Neural progenitor cell (in vitro differentiated cells): ENCODE measurements around the gene INPP5E. TPM values are rescaled to one million over a fixed set of nuclear protein-coding genes. Genes with fewer than 3 reads are reported as not detected.

ENCODE experiments used
- DNase-seq: peaks from one replicate; pipeline ENCODE4 v3.0.0-alpha.2; 2016; ENCODE audit warnings: low spot score
- H2AFZ ChIP-seq: fragments of 200-600 bp; sonication (generic); replicated peaks from 2 replicates; pipeline ENCODE4 v1.6.1; 2016; ENCODE audit warnings: antibody characterized with exemption
- H3F3A ChIP-seq: fragments of 200-600 bp; sonication (generic); 2 replicates; pipeline ENCODE4 v1.6.1; 2016; ENCODE audit warnings: antibody characterized with exemption, low read depth
- H3K27ac ChIP-seq: fragments of 200-600 bp; sonication (generic); 2 replicates; pipeline ENCODE4 v1.5.1; 2016; ENCODE audit warnings: mild to moderate bottlenecking
- H3K27me3 ChIP-seq: fragments of 200-600 bp; sonication (generic); 2 replicates; pipeline ENCODE4 v1.6.1; 2016; ENCODE audit warnings: mild to moderate bottlenecking, moderate library complexity
- H3K36me3 ChIP-seq: fragments of 200-600 bp; sonication (generic); 2 replicates; pipeline ENCODE4 v1.5.1; 2016
- H3K4me1 ChIP-seq: fragments of 200-600 bp; sonication (generic); 2 replicates; pipeline ENCODE4 v1.6.1; 2016; ENCODE audit warnings: mixed run types
- H3K4me2 ChIP-seq: fragments of 200-600 bp; sonication (generic); 2 replicates; pipeline ENCODE4 v1.6.1; 2016
- H3K4me3 ChIP-seq: fragments of 200-600 bp; sonication (generic); 2 replicates; pipeline ENCODE4 v1.5.1; 2016
- H3K79me2 ChIP-seq: fragments of 200-600 bp; sonication (generic); 2 replicates; pipeline ENCODE4 v1.6.1; 2016; ENCODE audit warnings: low read depth
- H3K9ac ChIP-seq: fragments of 200-600 bp; sonication (generic); 2 replicates; pipeline ENCODE4 v1.6.1; 2016
- H3K9me3 ChIP-seq: fragments of 200-600 bp; sonication (generic); 2 replicates; pipeline ENCODE4 v1.5.1; 2016; ENCODE audit warnings: low read depth
- H4K20me1 ChIP-seq: fragments of 200-600 bp; sonication (generic); 2 replicates; pipeline ENCODE4 v1.6.1; 2016; ENCODE audit warnings: low read depth
- H3K27ac Mint-ChIP-seq: 3 replicates; pipeline ENCODE4 v1.8.0; 2021; ENCODE audit warnings: mixed read lengths
- H3K27me3 Mint-ChIP-seq: 2 replicates; pipeline ENCODE4 v1.8.0; 2022; ENCODE audit warnings: low read depth, mild to moderate bottlenecking, inconsistent platforms, moderate library complexity, mixed read lengths; ENCODE audit not compliant: insufficient read depth
- H3K36me3 Mint-ChIP-seq: 3 replicates; pipeline ENCODE4 v1.8.0; 2021; ENCODE audit warnings: mixed read lengths
- H3K4me1 Mint-ChIP-seq: 3 replicates; pipeline ENCODE4 v1.8.0; 2021; ENCODE audit warnings: mixed read lengths
- H3K4me3 Mint-ChIP-seq: 3 replicates; pipeline ENCODE4 v1.8.0; 2021; ENCODE audit warnings: mild to moderate bottlenecking, moderate library complexity, mixed read lengths
- H3K9me3 Mint-ChIP-seq: 3 replicates; pipeline ENCODE4 v1.8.0; 2020; ENCODE audit warnings: mixed read lengths
- CTCF ChIP-seq: fragments of 200-600 bp; sonication (generic); IDR thresholded peaks from 2 replicates; pipeline ENCODE4 v1.5.1; 2017; ENCODE audit warnings: antibody characterized with exemption, mild to moderate bottlenecking
- EZH2 ChIP-seq: fragments of 200-600 bp; sonication (generic); IDR thresholded peaks from 2 replicates; pipeline ENCODE4 v1.6.1; 2017; ENCODE audit warnings: antibody characterized with exemption, mild to moderate bottlenecking, moderate library complexity
- EZH2phosphoT487 ChIP-seq: fragments of 200-600 bp; sonication (generic); IDR thresholded peaks from 2 replicates; pipeline ENCODE4 v1.6.1; 2017; ENCODE audit warnings: antibody characterized with exemption
- total RNA-seq: library from RNA; depleted of rRNA; stranded (reverse); fragments of >200 nt; gene quantifications from 2 replicates; pipeline ENCODE4 v1.2.3, GENCODE V29; 2015; ENCODE audit warnings: low replicate concordance

The INPP5E gene
- total RNA-seq, 1 donor from 2014 or later = 8.8 TPM

DNA sequence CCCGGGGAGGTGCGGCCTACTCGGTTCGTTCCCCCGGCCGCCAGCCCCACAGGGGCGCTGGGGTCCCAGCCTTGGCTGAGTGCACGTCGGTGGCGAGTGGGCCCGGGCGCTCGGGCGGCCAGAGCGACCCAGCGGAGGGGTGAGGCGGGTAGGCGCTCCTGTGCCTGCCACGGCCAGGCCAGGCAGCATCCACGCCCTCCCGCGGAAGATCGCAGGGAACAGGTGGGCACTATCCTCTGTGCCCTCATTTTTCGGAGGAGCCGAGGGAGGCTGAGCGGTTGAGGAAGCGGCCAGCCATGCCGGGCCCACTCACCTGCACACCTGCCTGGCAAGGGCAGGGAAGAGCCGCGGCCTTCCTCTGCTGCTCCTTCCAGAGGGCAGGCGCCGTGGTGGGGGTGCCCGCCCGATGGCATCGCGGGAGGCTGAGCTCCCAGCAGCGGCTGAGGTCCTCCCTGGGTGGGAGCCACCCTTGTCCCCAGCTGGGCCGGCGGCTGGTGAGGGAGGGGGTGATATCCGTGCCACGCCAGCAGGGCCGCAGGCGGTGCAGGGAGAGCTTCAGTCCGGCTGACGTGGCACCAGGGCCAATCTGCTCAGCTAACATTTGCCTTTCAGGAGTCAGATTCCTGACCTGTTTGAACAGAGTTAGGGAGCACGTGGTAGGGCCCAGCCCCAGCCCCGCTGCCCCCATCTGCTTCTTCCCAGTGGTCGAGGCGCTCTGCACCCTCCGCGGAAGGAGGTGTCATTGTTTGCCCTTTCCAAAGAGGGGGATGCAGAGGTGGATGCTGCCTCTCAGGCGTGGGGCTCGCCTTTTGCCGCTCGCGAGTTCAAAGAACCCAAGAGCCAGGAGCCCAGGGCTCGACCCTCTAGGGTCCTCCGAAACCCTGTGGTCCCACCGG is 44.8 kb upstream of the INPP5E start:
- Histone ChIP-seq H3K27me3 (no peaks in the 10 kb centered on the region), H3K27ac (no peak overlapping the region), H4K20me1 (peaks cover 45% of the 10 kb centered on the region), H3K36me3 (no peaks in the 10 kb centered on the region), H3K79me2 (peaks cover 42% of the 10 kb centered on the region), H3K4me2 (peak overlapping the region; percentile 89), H3K9me3 (no peaks in the 10 kb centered on the region), H3F3A (peaks cover 10% of the 10 kb centered on the region), H3K4me1 (peaks cover 8% of the 10 kb centered on the region), H2AFZ (no peak overlapping the region), H3K9ac (no peak overlapping the region), H3K4me3 (peak overlapping the region; percentile 69)
- H3K4me3 Mint-ChIP-seq = peak overlapping the region; percentile 80
- peaks cover 4% of the 10 kb centered on the region for H3K36me3 Mint-ChIP-seq
- DNase-seq = peak; percentile 21
- TF ChIP-seq CTCF (no peak), EZH2 (no peak), EZH2phosphoT487 (no peak)
- H3K4me1 Mint-ChIP-seq = peaks cover 39% of the 10 kb centered on the region
- no peak overlapping the region for H3K27ac Mint-ChIP-seq
- no peaks in the 10 kb centered on the region for H3K9me3 Mint-ChIP-seq
- H3K27me3 Mint-ChIP-seq = peaks cover 12% of the 10 kb centered on the region

- H3F3A ChIP-seq = peaks cover 10% of the 10 kb centered on the region
- peaks cover 8% of the 10 kb centered on the region for H3K4me1 ChIP-seq
- Mint-ChIP-seq H3K4me3 (peak overlapping the region; percentile 95), H3K27me3 (peaks cover 11% of the 10 kb centered on the region), H3K27ac (no peak overlapping the region), H3K36me3 (peaks cover 4% of the 10 kb centered on the region), H3K9me3 (no peaks in the 10 kb centered on the region), H3K4me1 (peaks cover 39% of the 10 kb centered on the region)
- H2AFZ ChIP-seq = peak overlapping the region; percentile 69
- peaks cover 52% of the 10 kb centered on the region for H4K20me1 ChIP-seq
- DNase-seq = peak; percentile 98
- no peak for TF ChIP-seq EZH2
- no peak for TF ChIP-seq EZH2phosphoT487
- no peak for TF ChIP-seq CTCF
- H3K27ac ChIP-seq = peak overlapping the region; percentile 99
- no peaks in the 10 kb centered on the region for H3K36me3 ChIP-seq
- H3K4me2 ChIP-seq = peak overlapping the region; percentile 89
- H3K4me3 ChIP-seq = peak overlapping the region; percentile 69
- no peaks in the 10 kb centered on the region for H3K9me3 ChIP-seq
- no peaks in the 10 kb centered on the region for H3K27me3 ChIP-seq
- H3K9ac ChIP-seq = peak overlapping the region; percentile 76
- H3K79me2 ChIP-seq = peaks cover 50% of the 10 kb centered on the region
Observed at GRCh38 chr9:136483589-136484152, 44.0 kb upstream of the INPP5E start.

- Histone ChIP-seq H2AFZ (peak within 1 kb of the TSS; percentile 69), H3K4me1 (peaks cover 8% of the 10 kb centered on the region), H3K79me2 (peaks cover 57% of the 10 kb centered on the region), H3K4me2 (peak within 1 kb of the TSS; percentile 89), H3K4me3 (peak within 1 kb of the TSS; percentile 94), H3K27ac (peak within 1 kb of the TSS; percentile 99), H3K9ac (peak within 1 kb of the TSS; percentile 93), H4K20me1 (peaks cover 59% of the 10 kb centered on the region), H3F3A (peaks cover 10% of the 10 kb centered on the region), H3K36me3 (no peaks in the 10 kb centered on the region), H3K27me3 (no peaks in the 10 kb centered on the region), H3K9me3 (no peaks in the 10 kb centered on the region)
- peak within 1 kb of the TSS; percentile 39 for H3K27ac Mint-ChIP-seq
- DNase-seq = peak; percentile 99
- TF ChIP-seq CTCF (no peak), EZH2 (no peak), EZH2phosphoT487 (no peak)
- H3K9me3 Mint-ChIP-seq = no peaks in the 10 kb centered on the region
- peaks cover 4% of the 10 kb centered on the region for H3K36me3 Mint-ChIP-seq
- H3K27me3 Mint-ChIP-seq = peaks cover 7% of the 10 kb centered on the region
- peak within 1 kb of the TSS; percentile 95 for H3K4me3 Mint-ChIP-seq
- peaks cover 37% of the 10 kb centered on the region for H3K4me1 Mint-ChIP-seq
Observed at GRCh38 chr9:136482793-136483588, 43.3 kb upstream of the INPP5E start, which contains the start of gene SEC16A. TSS of gene SEC16A (minus strand) at chr9:136483040. CDS start at chr9:136477615, 5,425 bp downstream.
